ENCODE data around the gene CLDN4. TPM values are rescaled to one million over a fixed set of nuclear protein-coding genes. Genes with fewer than 3 reads are reported as not detected.

Gene CLDN4
- total RNA-seq, 1 donor from 2014 or later: 0.54 TPM

- no peak for TF ChIP-seq CTCF (IDR thresholded peaks at IDR 0.05; ENCODE audit: partially characterized antibody, unreplicated experiment)
- H3K27me3 Mint-ChIP-seq (ENCODE audit: unreplicated experiment): peaks cover 7% of the 10 kb centered on the region
- H3K4me1 Mint-ChIP-seq (ENCODE audit: low read depth, unreplicated experiment): no peaks in the 10 kb centered on the region
- no peak overlapping the region for H3K27ac Mint-ChIP-seq (ENCODE audit: unreplicated experiment)
- H3K9me3 Mint-ChIP-seq (ENCODE audit: unreplicated experiment): no peaks in the 10 kb centered on the region
- H3K36me3 Mint-ChIP-seq (ENCODE audit: unreplicated experiment): no peaks in the 10 kb centered on the region
- no peak overlapping the region for H3K4me3 Mint-ChIP-seq (ENCODE audit: unreplicated experiment)
- DNase-seq: no peak
Measured at GRCh38 chr7:73882047-73882402, 51.2 kb downstream of the CLDN4 start.

Other genes with a start within 250 kb of the CLDN4 start
- gene MLXIPL, start 206.5 kb upstream of the CLDN4 start, total RNA-seq (ENCODE audit: unreplicated experiment): 0.86 TPM
- 17.2 TPM for gene VPS37D, start 163.2 kb upstream of the CLDN4 start, total RNA-seq (ENCODE audit: unreplicated experiment)
- gene DNAJC30, start 147.5 kb upstream of the CLDN4 start, total RNA-seq (ENCODE audit: unreplicated experiment): 8.4 TPM
- gene BUD23, start 147.4 kb upstream of the CLDN4 start, total RNA-seq (ENCODE audit: unreplicated experiment): 42.6 TPM
- 119 TPM for gene STX1A, start 111.3 kb upstream of the CLDN4 start, total RNA-seq (ENCODE audit: unreplicated experiment)
- gene ABHD11, start 92.2 kb upstream of the CLDN4 start, total RNA-seq (ENCODE audit: unreplicated experiment): 13.9 TPM
- gene CLDN3, start 60.7 kb upstream of the CLDN4 start, total RNA-seq (ENCODE audit: unreplicated experiment): not detected
- 2.9 TPM for gene METTL27, start 11.5 kb downstream of the CLDN4 start, total RNA-seq (ENCODE audit: unreplicated experiment)
- not detected for gene TMEM270, start 30.2 kb downstream of the CLDN4 start, total RNA-seq (ENCODE audit: unreplicated experiment)
- 3.7 TPM for gene ELN, start 197.2 kb downstream of the CLDN4 start, total RNA-seq (ENCODE audit: unreplicated experiment)